SK-N-SH treated with all-trans-retinoic acid at 6 μM for 48 hours (cell line): ENCODE measurements around the gene ST6GALNAC1.

Experiments
- ATAC-seq: fragments of 200-7000 bp; cut with Tn5 transposase; 3 replicates; pipeline ENCODE4 v1.9.1; 2020; ENCODE audit warnings: mild to moderate bottlenecking, moderate library complexity
- ARNTL ChIP-seq: fragments of 450-650 bp; formaldehyde crosslinking; IDR thresholded peaks from 2 replicates; pipeline ENCODE4 v1.5.0; 2020; ENCODE audit warnings: low read depth, mild to moderate bottlenecking, moderate library complexity, borderline replicate concordance
- BACH2 ChIP-seq: fragments of 250-450 bp; sonication (Bioruptor Pico); IDR thresholded peaks from 2 replicates; pipeline ENCODE4 v1.9.0; 2021; ENCODE audit warnings: mild to moderate bottlenecking, borderline replicate concordance
- CSDC2 ChIP-seq: fragments of 250-450 bp; sonication (Bioruptor Pico); IDR thresholded peaks from 2 replicates; pipeline ENCODE4 v1.5.0; 2020; ENCODE audit warnings: mild to moderate bottlenecking, moderate library complexity
- ESRRG ChIP-seq: fragments of 250-450 bp; sonication (Bioruptor Pico); IDR thresholded peaks from 2 replicates; pipeline ENCODE4 v1.6.1; 2021; ENCODE audit warnings: mild to moderate bottlenecking
- GLIS3 ChIP-seq: fragments of 250-450 bp; sonication (Bioruptor Pico); IDR thresholded peaks from 2 replicates; pipeline ENCODE4 v1.5.0; 2020; ENCODE audit warnings: mild to moderate bottlenecking, moderate library complexity
- OSR1 ChIP-seq: fragments of 250-450 bp; sonication (Bioruptor Pico); IDR thresholded peaks from 2 replicates; pipeline ENCODE4 v1.8.0; 2022; ENCODE audit warnings: moderate library complexity, mild to moderate bottlenecking, inconsistent platforms
- PPARA ChIP-seq: fragments of 250-450 bp; sonication (Bioruptor Pico); IDR thresholded peaks from 2 replicates; pipeline ENCODE4 v1.5.0; 2020; ENCODE audit warnings: mild to moderate bottlenecking, borderline replicate concordance
- RARB ChIP-seq: fragments of 250-450 bp; sonication (Bioruptor Pico); IDR thresholded peaks from 2 replicates; pipeline ENCODE4 v1.8.0; 2021; ENCODE audit warnings: mild to moderate bottlenecking, moderate library complexity
- SNAI2 ChIP-seq: fragments of 250-450 bp; sonication (Bioruptor Pico); IDR thresholded peaks from 2 replicates; pipeline ENCODE4 v1.5.0; 2020; ENCODE audit warnings: mild to moderate bottlenecking, moderate library complexity
- TCF4 ChIP-seq: fragments of 250-450 bp; sonication (Bioruptor Pico); IDR thresholded peaks from 2 replicates; pipeline ENCODE4 v1.8.0; 2021; ENCODE audit warnings: mild to moderate bottlenecking, moderate library complexity, borderline replicate concordance
- TOX ChIP-seq: fragments of 250-450 bp; sonication (Bioruptor Pico); IDR thresholded peaks from 2 replicates; pipeline ENCODE4 v1.8.0; 2021; ENCODE audit warnings: mild to moderate bottlenecking, moderate library complexity, borderline replicate concordance
- ZC3H10 ChIP-seq: fragments of 250-450 bp; sonication (Bioruptor Pico); IDR thresholded peaks from 2 replicates; pipeline ENCODE4 v1.5.1; 2021; ENCODE audit warnings: mild to moderate bottlenecking, moderate library complexity
- ZFP3 ChIP-seq: fragments of 250-450 bp; sonication (Bioruptor Pico); IDR thresholded peaks from 2 replicates; pipeline ENCODE4 v1.5.0; 2020; ENCODE audit warnings: mild to moderate bottlenecking, moderate library complexity
- ZFP30 ChIP-seq: fragments of 450-650 bp; formaldehyde crosslinking; IDR thresholded peaks from 2 replicates; pipeline ENCODE4 v1.5.0; 2022; ENCODE audit warnings: mild to moderate bottlenecking, moderate library complexity
- ZNF565 ChIP-seq: fragments of 450-650 bp; formaldehyde crosslinking; conservative IDR thresholded peaks from 2 replicates; pipeline ENCODE4 v1.5.0; 2020; ENCODE audit warnings: low read depth, mild to moderate bottlenecking, moderate library complexity
- ZNF70 ChIP-seq: fragments of 450-650 bp; formaldehyde crosslinking; IDR thresholded peaks from 2 replicates; pipeline ENCODE4 v1.5.0; 2020; ENCODE audit warnings: mild to moderate bottlenecking, moderate library complexity
- ZNF8 ChIP-seq: fragments of 450-650 bp; formaldehyde crosslinking; IDR thresholded peaks from 2 replicates; pipeline ENCODE4 v1.5.0; 2020; ENCODE audit warnings: mild to moderate bottlenecking, moderate library complexity
- TF ChIP-seq, protein P1 (sequence below): fragments of 250-450 bp; sonication (Bioruptor Pico); IDR thresholded peaks from 2 replicates; pipeline ENCODE4 v1.5.1; 2020; ENCODE audit warnings: low read depth, mild to moderate bottlenecking, moderate library complexity
- TF ChIP-seq, protein P2 (sequence below): fragments of 250-450 bp; sonication (Bioruptor Pico); IDR thresholded peaks from 2 replicates; pipeline ENCODE4 v1.8.0; 2021; ENCODE audit warnings: low read depth, mild to moderate bottlenecking, moderate library complexity, borderline replicate concordance
- TF ChIP-seq, protein P3 (sequence below): fragments of 250-450 bp; sonication (Bioruptor Pico); IDR thresholded peaks from 2 replicates; pipeline ENCODE4 v1.5.1; 2021; ENCODE audit warnings: mild to moderate bottlenecking, moderate library complexity
- TF ChIP-seq, protein P4 (sequence below): fragments of 250-450 bp; sonication (Bioruptor Pico); IDR thresholded peaks from 2 replicates; pipeline ENCODE4 v1.5.0; 2020; ENCODE audit warnings: mild to moderate bottlenecking, moderate library complexity
- TF ChIP-seq, protein P5 (sequence below): fragments of 250-450 bp; sonication (Bioruptor Pico); IDR thresholded peaks from 2 replicates; pipeline ENCODE4 v1.8.0; 2020; ENCODE audit warnings: mild to moderate bottlenecking, moderate library complexity, borderline replicate concordance

ST6GALNAC1 gene

DNA sequence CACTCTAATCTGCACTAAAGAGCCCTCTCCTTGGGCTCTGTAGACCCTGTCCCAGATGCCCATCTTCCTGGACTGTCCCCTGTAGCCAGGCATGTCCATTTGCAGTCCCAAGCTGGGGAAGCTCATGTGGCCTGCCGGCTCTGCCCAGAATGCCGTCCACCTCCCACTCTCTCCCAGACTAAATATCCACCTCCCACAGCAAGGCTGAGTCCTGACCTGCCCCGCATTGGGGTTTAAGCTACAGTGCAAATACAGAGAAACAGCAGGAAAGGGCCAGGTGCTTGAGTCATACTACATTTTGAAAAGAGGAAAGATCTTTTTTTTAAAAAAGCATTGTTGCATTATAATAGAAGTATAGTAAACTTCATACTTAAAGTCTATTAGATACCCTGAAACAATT, 60.9 kb downstream of the ST6GALNAC1 start:
- TF ChIP-seq BACH2 (CRISPR knock-in tag) (no peak), PPARA (no peak), ESRRG (CRISPR knock-in tag) (no peak), ZC3H10 (CRISPR knock-in tag) (no peak), OSR1 (CRISPR knock-in tag) (no peak), TOX (CRISPR knock-in tag) (no peak), ZNF565 (CRISPR knock-in tag) (no peak), ZFP30 (CRISPR knock-in tag) (no peak), ZNF70 (CRISPR knock-in tag) (no peak), GLIS3 (no peak), ZFP3 (CRISPR knock-in tag) (no peak), TCF4 (CRISPR knock-in tag) (no peak), SNAI2 (CRISPR knock-in tag) (no peak), ZNF8 (CRISPR knock-in tag) (no peak)
- TF ChIP-seq, protein P1, sequence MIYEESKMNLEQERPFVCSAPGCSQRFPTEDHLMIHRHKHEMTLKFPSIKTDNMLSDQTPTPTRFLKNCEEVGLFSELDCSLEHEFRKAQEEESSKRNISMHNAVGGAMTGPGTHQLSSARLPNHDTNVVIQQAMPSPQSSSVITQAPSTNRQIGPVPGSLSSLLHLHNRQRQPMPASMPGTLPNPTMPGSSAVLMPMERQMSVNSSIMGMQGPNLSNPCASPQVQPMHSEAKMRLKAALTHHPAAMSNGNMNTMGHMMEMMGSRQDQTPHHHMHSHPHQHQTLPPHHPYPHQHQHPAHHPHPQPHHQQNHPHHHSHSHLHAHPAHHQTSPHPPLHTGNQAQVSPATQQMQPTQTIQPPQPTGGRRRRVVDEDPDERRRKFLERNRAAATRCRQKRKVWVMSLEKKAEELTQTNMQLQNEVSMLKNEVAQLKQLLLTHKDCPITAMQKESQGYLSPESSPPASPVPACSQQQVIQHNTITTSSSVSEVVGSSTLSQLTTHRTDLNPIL = no peak
- TF ChIP-seq, protein P2, sequence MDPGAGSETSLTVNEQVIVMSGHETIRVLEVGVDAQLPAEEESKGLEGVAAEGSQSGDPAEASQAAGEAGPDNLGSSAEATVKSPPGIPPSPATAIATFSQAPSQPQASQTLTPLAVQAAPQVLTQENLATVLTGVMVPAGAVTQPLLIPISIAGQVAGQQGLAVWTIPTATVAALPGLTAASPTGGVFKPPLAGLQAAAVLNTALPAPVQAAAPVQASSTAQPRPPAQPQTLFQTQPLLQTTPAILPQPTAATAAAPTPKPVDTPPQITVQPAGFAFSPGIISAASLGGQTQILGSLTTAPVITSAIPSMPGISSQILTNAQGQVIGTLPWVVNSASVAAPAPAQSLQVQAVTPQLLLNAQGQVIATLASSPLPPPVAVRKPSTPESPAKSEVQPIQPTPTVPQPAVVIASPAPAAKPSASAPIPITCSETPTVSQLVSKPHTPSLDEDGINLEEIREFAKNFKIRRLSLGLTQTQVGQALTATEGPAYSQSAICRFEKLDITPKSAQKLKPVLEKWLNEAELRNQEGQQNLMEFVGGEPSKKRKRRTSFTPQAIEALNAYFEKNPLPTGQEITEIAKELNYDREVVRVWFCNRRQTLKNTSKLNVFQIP (CRISPR knock-in tag) = no peak
- no peak for ATAC-seq

- TF ChIP-seq, protein P2 (CRISPR knock-in tag) = no peak
- no peak for TF ChIP-seq ZNF565 (CRISPR knock-in tag)
- TF ChIP-seq ZNF8 (CRISPR knock-in tag) = no peak
- no peak for TF ChIP-seq RARB
- TF ChIP-seq ZFP30 (CRISPR knock-in tag) = no peak
- TF ChIP-seq, protein P3, sequence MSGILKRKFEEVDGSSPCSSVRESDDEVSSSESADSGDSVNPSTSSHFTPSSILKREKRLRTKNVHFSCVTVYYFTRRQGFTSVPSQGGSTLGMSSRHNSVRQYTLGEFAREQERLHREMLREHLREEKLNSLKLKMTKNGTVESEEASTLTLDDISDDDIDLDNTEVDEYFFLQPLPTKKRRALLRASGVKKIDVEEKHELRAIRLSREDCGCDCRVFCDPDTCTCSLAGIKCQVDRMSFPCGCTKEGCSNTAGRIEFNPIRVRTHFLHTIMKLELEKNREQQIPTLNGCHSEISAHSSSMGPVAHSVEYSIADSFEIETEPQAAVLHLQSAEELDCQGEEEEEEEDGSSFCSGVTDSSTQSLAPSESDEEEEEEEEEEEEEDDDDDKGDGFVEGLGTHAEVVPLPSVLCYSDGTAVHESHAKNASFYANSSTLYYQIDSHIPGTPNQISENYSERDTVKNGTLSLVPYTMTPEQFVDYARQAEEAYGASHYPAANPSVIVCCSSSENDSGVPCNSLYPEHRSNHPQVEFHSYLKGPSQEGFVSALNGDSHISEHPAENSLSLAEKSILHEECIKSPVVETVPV (CRISPR knock-in tag) = no peak
- TF ChIP-seq BACH2 (CRISPR knock-in tag) = no peak
- TF ChIP-seq ZNF70 (CRISPR knock-in tag) = no peak
- ATAC-seq = no peak
Observed at GRCh38 chr17:76581515-76581914, 62.0 kb downstream of the ST6GALNAC1 start.

GRCh38 chr17:76579281-76579680, 64.3 kb downstream of the ST6GALNAC1 start:
- no peak for ATAC-seq
- TF ChIP-seq OSR1 (CRISPR knock-in tag) (no peak), ZC3H10 (CRISPR knock-in tag) (no peak), CSDC2 (no peak)
- TF ChIP-seq, protein P4, sequence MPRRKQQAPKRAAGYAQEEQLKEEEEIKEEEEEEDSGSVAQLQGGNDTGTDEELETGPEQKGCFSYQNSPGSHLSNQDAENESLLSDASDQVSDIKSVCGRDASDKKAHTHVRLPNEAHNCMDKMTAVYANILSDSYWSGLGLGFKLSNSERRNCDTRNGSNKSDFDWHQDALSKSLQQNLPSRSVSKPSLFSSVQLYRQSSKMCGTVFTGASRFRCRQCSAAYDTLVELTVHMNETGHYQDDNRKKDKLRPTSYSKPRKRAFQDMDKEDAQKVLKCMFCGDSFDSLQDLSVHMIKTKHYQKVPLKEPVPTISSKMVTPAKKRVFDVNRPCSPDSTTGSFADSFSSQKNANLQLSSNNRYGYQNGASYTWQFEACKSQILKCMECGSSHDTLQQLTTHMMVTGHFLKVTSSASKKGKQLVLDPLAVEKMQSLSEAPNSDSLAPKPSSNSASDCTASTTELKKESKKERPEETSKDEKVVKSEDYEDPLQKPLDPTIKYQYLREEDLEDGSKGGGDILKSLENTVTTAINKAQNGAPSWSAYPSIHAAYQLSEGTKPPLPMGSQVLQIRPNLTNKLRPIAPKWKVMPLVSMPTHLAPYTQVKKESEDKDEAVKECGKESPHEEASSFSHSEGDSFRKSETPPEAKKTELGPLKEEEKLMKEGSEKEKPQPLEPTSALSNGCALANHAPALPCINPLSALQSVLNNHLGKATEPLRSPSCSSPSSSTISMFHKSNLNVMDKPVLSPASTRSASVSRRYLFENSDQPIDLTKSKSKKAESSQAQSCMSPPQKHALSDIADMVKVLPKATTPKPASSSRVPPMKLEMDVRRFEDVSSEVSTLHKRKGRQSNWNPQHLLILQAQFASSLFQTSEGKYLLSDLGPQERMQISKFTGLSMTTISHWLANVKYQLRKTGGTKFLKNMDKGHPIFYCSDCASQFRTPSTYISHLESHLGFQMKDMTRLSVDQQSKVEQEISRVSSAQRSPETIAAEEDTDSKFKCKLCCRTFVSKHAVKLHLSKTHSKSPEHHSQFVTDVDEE (CRISPR knock-in tag) = no peak

GRCh38 chr17:76578376-76578775, 65.2 kb downstream of the ST6GALNAC1 start:
- TF ChIP-seq GLIS3 = no peak
- no peak for TF ChIP-seq ARNTL
- TF ChIP-seq TCF4 (CRISPR knock-in tag) = no peak
- no peak for TF ChIP-seq ZNF8 (CRISPR knock-in tag)
- TF ChIP-seq, protein P5, sequence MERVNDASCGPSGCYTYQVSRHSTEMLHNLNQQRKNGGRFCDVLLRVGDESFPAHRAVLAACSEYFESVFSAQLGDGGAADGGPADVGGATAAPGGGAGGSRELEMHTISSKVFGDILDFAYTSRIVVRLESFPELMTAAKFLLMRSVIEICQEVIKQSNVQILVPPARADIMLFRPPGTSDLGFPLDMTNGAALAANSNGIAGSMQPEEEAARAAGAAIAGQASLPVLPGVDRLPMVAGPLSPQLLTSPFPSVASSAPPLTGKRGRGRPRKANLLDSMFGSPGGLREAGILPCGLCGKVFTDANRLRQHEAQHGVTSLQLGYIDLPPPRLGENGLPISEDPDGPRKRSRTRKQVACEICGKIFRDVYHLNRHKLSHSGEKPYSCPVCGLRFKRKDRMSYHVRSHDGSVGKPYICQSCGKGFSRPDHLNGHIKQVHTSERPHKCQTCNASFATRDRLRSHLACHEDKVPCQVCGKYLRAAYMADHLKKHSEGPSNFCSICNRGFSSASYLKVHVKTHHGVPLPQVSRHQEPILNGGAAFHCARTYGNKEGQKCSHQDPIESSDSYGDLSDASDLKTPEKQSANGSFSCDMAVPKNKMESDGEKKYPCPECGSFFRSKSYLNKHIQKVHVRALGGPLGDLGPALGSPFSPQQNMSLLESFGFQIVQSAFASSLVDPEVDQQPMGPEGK (CRISPR knock-in tag) = no peak
- TF ChIP-seq SNAI2 (CRISPR knock-in tag) = no peak
- TF ChIP-seq TOX (CRISPR knock-in tag) = no peak
- TF ChIP-seq ZFP30 (CRISPR knock-in tag) = no peak
- TF ChIP-seq, protein P2 (CRISPR knock-in tag) = no peak
- no peak for TF ChIP-seq CSDC2
- no peak for TF ChIP-seq RARB
- no peak for TF ChIP-seq ZNF70 (CRISPR knock-in tag)
- TF ChIP-seq OSR1 (CRISPR knock-in tag) = no peak
- ATAC-seq = no peak
